Suprapubic skin (tissue), 4 donors: ENCODE data around the gene ACTR10.

Source experiments
- EP300 ChIP-seq: sonication (generic); formaldehyde crosslinking; IDR thresholded peaks from one replicate; pipeline ENCODE4 v1.6.1; 2017; ENCODE audit warnings: antibody characterized with exemption
- POLR2A ChIP-seq, 2 donors: fragments of 450-650 bp; IDR thresholded peaks; one replicate each; pipeline ENCODE4 v1.6.1; 2017; ENCODE audit warnings: antibody characterized with exemption in 2 of 2, mild to moderate bottlenecking in 2 of 2, moderate library complexity in 2 of 2
- POLR2AphosphoS5 ChIP-seq, 3 donors: sonication (generic); formaldehyde crosslinking; IDR thresholded peaks; one replicate each; pipeline ENCODE4 v1.6.1; 2017; ENCODE audit warnings: antibody characterized with exemption in 3 of 3
- TF ChIP-seq, protein P1 (sequence below), 2 donors: fragments of 200-600 bp in 1 of 2; fragments of 450-650 bp in 1 of 2; sonication (generic) in 1 of 2; IDR thresholded peaks; one replicate each; pipeline ENCODE4 v1.5.1; 2016 to 2019; ENCODE audit warnings: antibody characterized with exemption in 2 of 2, mild to moderate bottlenecking in 1 of 2, moderate library complexity in 1 of 2

GRCh38 chr14:58278177-58278576 is 78.2 kb downstream of the ACTR10 start:
- TF ChIP-seq POLR2A (IDR thresholded peaks at IDR 0.05) (no peak), POLR2AphosphoS5 (IDR thresholded peaks at IDR 0.05) (no peak), EP300 (no peak)
- TF ChIP-seq, protein P1, sequence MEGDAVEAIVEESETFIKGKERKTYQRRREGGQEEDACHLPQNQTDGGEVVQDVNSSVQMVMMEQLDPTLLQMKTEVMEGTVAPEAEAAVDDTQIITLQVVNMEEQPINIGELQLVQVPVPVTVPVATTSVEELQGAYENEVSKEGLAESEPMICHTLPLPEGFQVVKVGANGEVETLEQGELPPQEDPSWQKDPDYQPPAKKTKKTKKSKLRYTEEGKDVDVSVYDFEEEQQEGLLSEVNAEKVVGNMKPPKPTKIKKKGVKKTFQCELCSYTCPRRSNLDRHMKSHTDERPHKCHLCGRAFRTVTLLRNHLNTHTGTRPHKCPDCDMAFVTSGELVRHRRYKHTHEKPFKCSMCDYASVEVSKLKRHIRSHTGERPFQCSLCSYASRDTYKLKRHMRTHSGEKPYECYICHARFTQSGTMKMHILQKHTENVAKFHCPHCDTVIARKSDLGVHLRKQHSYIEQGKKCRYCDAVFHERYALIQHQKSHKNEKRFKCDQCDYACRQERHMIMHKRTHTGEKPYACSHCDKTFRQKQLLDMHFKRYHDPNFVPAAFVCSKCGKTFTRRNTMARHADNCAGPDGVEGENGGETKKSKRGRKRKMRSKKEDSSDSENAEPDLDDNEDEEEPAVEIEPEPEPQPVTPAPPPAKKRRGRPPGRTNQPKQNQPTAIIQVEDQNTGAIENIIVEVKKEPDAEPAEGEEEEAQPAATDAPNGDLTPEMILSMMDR (IDR thresholded peaks at IDR 0.05): no peak
